K562 (cell line): ENCODE results near the gene SRM. TPM values are rescaled to one million over a fixed set of nuclear protein-coding genes. Genes with fewer than 3 reads are reported as not detected.

Experiments
- ATAC-seq: fragments of 200-7000 bp; cut with Tn5 transposase; 3 replicates; pipeline ENCODE4 v1.9.1; 2020; ENCODE audit warnings: moderate library complexity
- BruUV-seq: library from RNA; stranded (reverse); fragments of 400-500 nt; replicated peaks from 2 replicates; lab custom pipeline; 2021; lab: Mats Ljungman, UMichigan
- CTCF ChIA-PET: fragments of 300-600 bp; formaldehyde crosslinking; extraction: SDS; loops from one replicate; lab custom pipeline; 2021; ENCODE audit warnings: low intra/inter-chr PET ratio; lab: Yijun Ruan, JAX
- POLR2A ChIA-PET: fragments of 300-600, 350-650 bp; sonication (Branson Sonifier 250); formaldehyde crosslinking; extraction: SDS; loops from one replicate; lab custom pipeline; 2021; ENCODE audit warnings: antibody characterized with exemption, inconsistent platforms; lab: Yijun Ruan, JAX
- DNase-seq, 4 experiments: peaks; one replicate each; pipeline versions ENCODE4 v3.0.0 to v3.0.0-alpha.2; 2011 to 2018; ENCODE audit warnings: low spot score in 3 of 4, mixed read lengths in 3 of 4; ENCODE audit errors: extremely low read depth in 1 of 4
- FAIRE-seq: peaks from 2 replicates; lab custom pipeline; 2011; peaks lifted over from hg19 to GRCh38; lab: Jason Lieb, UNC
- H2AFZ ChIP-seq: 2 replicates; pipeline ENCODE4 v1.6.0; 2011; ENCODE audit warnings: low read depth, low read length, control low read depth, inconsistent platforms
- H3K27ac ChIP-seq: fragments of 200-600 bp; 3 replicates; pipeline ENCODE4 v1.8.0; 2011; ENCODE audit warnings: low read depth, mild to moderate bottlenecking, control low read depth, inconsistent platforms, low read length, moderate library complexity, mixed read lengths; ENCODE audit errors: extremely low read depth
- H3K27me3 ChIP-seq, 2 experiments: fragments of 300-600 bp in 1 of 2; 2 replicates in 1 of 2; 3 replicates in 1 of 2; pipeline versions ENCODE4 v1.6.0 to v1.8.0; 2011; ENCODE audit warnings: inconsistent platforms in 2 of 2, low read length in 2 of 2, mild to moderate bottlenecking in 1 of 2, mixed read lengths in 1 of 2, moderate library complexity in 1 of 2; ENCODE audit not compliant: control insufficient read depth in 2 of 2, insufficient read depth in 2 of 2
- H3K36me3 ChIP-seq: fragments of 300-600 bp; 3 replicates; pipeline ENCODE4 v1.8.0; 2011; ENCODE audit warnings: mild to moderate bottlenecking, low read length, inconsistent platforms; ENCODE audit not compliant: control insufficient read depth, insufficient read depth
- H3K4me1 ChIP-seq, 2 experiments: fragments of 200-600 bp in 1 of 2; replicated peaks in 1 of 2; 2 replicates in 1 of 2; 3 replicates in 1 of 2; pipeline versions ENCODE4 v1.5.1 to v1.8.0; 2011; ENCODE audit warnings: inconsistent platforms in 2 of 2, low read length in 2 of 2, mild to moderate bottlenecking in 1 of 2, mixed read lengths in 1 of 2, moderate library complexity in 1 of 2; ENCODE audit not compliant: control insufficient read depth in 2 of 2, insufficient read depth in 2 of 2
- H3K4me2 ChIP-seq: 2 replicates; pipeline ENCODE4 v1.6.1; 2011; ENCODE audit warnings: low read length, control low read depth, inconsistent platforms, mixed read lengths; ENCODE audit not compliant: insufficient read depth
- H3K4me3 ChIP-seq: fragments of 200-600 bp; sonication (generic), shearing (Covaris generic); 2 replicates; pipeline ENCODE4 v1.5.1; 2016; ENCODE audit warnings: control low read depth, inconsistent platforms
- H3K79me2 ChIP-seq: fragments of 200-600 bp; 3 replicates; pipeline ENCODE4 v1.8.0; 2011; ENCODE audit warnings: low read length, inconsistent platforms; ENCODE audit not compliant: control insufficient read depth, insufficient read depth
- H3K9ac ChIP-seq, 2 experiments: 2 replicates each; pipeline versions ENCODE4 v1.6.0 to v1.6.1; 2011; ENCODE audit warnings: low read depth in 2 of 2, low read length in 2 of 2, control low read depth in 1 of 2, inconsistent platforms in 1 of 2, mild to moderate bottlenecking in 1 of 2, mixed read lengths in 1 of 2; ENCODE audit not compliant: insufficient read depth in 1 of 2
- H3K9me1 ChIP-seq: one replicate; pipeline ENCODE4 v1.6.0; 2011; ENCODE audit warnings: inconsistent platforms, mild to moderate bottlenecking, low read length, moderate library complexity; ENCODE audit not compliant: control insufficient read depth, insufficient read depth
- H3K9me3 ChIP-seq: replicated peaks from 2 replicates; pipeline ENCODE4 v1.5.1; 2011; ENCODE audit warnings: low read depth, low read length, inconsistent platforms; ENCODE audit not compliant: control insufficient read depth, insufficient read depth
- H4K20me1 ChIP-seq: replicated peaks from 2 replicates; pipeline ENCODE4 v1.6.1; 2011; ENCODE audit warnings: low read length, inconsistent platforms, mixed read lengths; ENCODE audit not compliant: control insufficient read depth, insufficient read depth
- BHLHE40 ChIP-seq: IDR thresholded peaks from 2 replicates; pipeline ENCODE4 v1.6.1; 2011; ENCODE audit warnings: low read length, improper control_type of control experiment
- ELF1 ChIP-seq: fragments of 200-800 bp; sonication (Bioruptor generic); IDR thresholded peaks from 2 replicates; pipeline ENCODE4 v1.6.1; 2016; ENCODE audit warnings: missing genetic modification characterization, missing compliant biosample characterization
- HIVEP1 ChIP-seq: fragments of 250-450 bp; sonication (Bioruptor Pico); IDR thresholded peaks from 2 replicates; pipeline ENCODE4 v1.4.0; 2020; ENCODE audit warnings: mild to moderate bottlenecking
- ILF3 ChIP-seq: fragments of 450-650 bp; IDR thresholded peaks from 2 replicates; pipeline ENCODE4 v1.6.1; 2018; ENCODE audit warnings: antibody characterized with exemption, mild to moderate bottlenecking, moderate library complexity, borderline replicate concordance
- OTX1 ChIP-seq: fragments of 450-650 bp; formaldehyde crosslinking; IDR thresholded peaks from 2 replicates; pipeline ENCODE4 v1.4.0; 2022; ENCODE audit warnings: mild to moderate bottlenecking
- PML ChIP-seq: IDR thresholded peaks from 2 replicates; pipeline ENCODE4 v1.6.1; 2012; ENCODE audit warnings: low read length, inconsistent platforms
- POLR2B ChIP-seq: fragments of 450-650 bp; IDR thresholded peaks from 2 replicates; pipeline ENCODE4 v1.6.1; 2018; ENCODE audit warnings: low read depth; ENCODE audit not compliant: partially characterized antibody
- RHOXF2B ChIP-seq: fragments of 250-450 bp; sonication (Bioruptor Pico); conservative IDR thresholded peaks from 2 replicates; pipeline ENCODE4 v1.5.1; 2021
- SMAD2 ChIP-seq: fragments of 150-350 bp; IDR thresholded peaks from 2 replicates; pipeline ENCODE4 v1.6.1; 2014; ENCODE audit warnings: low read depth, mild to moderate bottlenecking, low read length
- SRSF9 ChIP-seq: fragments of 200-400 bp; formaldehyde crosslinking; IDR thresholded peaks from 2 replicates; pipeline ENCODE4 v1.6.1; 2017; ENCODE audit warnings: low read depth, low read length, borderline replicate concordance
- STAG1 ChIP-seq: sonication (generic); formaldehyde crosslinking; IDR thresholded peaks from 2 replicates; pipeline ENCODE4 v1.5.0; 2020; ENCODE audit warnings: missing genetic modification reagents, borderline replicate concordance
- SUPT5H ChIP-seq: fragments of 450-650 bp; IDR thresholded peaks from 2 replicates; pipeline ENCODE4 v1.6.1; 2016
- TSC22D4 ChIP-seq: fragments of 450-650 bp; IDR thresholded peaks from 2 replicates; pipeline ENCODE4 v1.6.1; 2016; ENCODE audit warnings: missing genetic modification characterization, missing biosample characterization, control low read depth
- ZKSCAN8 ChIP-seq: fragments of 200-800 bp; sonication (Bioruptor generic); IDR thresholded peaks from 2 replicates; pipeline ENCODE4 v1.6.1; 2016; ENCODE audit warnings: missing genetic modification characterization, missing compliant biosample characterization
- ZNF232 ChIP-seq: sonication (generic); formaldehyde crosslinking; IDR thresholded peaks from 2 replicates; pipeline ENCODE4 v1.8.0; 2022; ENCODE audit warnings: mild to moderate bottlenecking, missing genetic modification reagents
- whole genome bisulfite sequencing: fragments of 100-300 bp; shearing (Covaris generic); methylation state at CpG from one replicate; pipeline ENCODE4 v1.1.6; 2016; ENCODE audit warnings: low coverage, mixed read lengths; ENCODE audit not compliant: insufficient coverage; ENCODE audit errors: missing lambda C conversion rate; 5-methylcytosine and 5-hydroxymethylcytosine counted together
- in situ Hi-C: fragments of 300-500 bp; cut with MboI; formaldehyde crosslinking; loops from 4 replicates; pipeline ENCODE4 v1.15.0; 2018; ENCODE audit warnings: inconsistent platforms, mixed read lengths
- intact Hi-C: fragments of 100-400 bp; cut with micrococcal nuclease; formaldehyde crosslinking; loops from 2 replicates; pipeline ENCODE4 v1.14.2; 2022
- polyA plus RNA-seq, 8 experiments: library from polyadenylated mRNA; depleted of rRNA in 4 of 8; stranded (reverse) in 5 of 8; unstranded in 3 of 8; fragments of >200 nt; fragmentation: Nextera tagmentation in 2 of 8; fragmentation: Illumina TruSeq in 1 of 8; extraction: Ambion mirVana in 2 of 8; extraction: Trizol in 1 of 8; gene quantifications; 2 replicates each; pipeline versions ENCODE4 v1.2.1 to v1.2.3, GENCODE V29; 2011 to 2014; ENCODE audit warnings: inconsistent platforms in 1 of 8, missing spikeins in 1 of 8
- total RNA-seq, 7 experiments: library from RNA; depleted of rRNA in 6 of 7; stranded (reverse); fragments of >200 nt in 6 of 7; fragmentation: Illumina TruSeq in 2 of 7; extraction: Trizol in 2 of 7; gene quantifications; 2 replicates each; pipeline versions ENCODE4 v1.2.1 to v1.2.3, GENCODE V29; 2011 to 2021; ENCODE audit warnings: low replicate concordance in 1 of 7
- TF ChIP-seq, protein P1 (sequence below): fragments of 450-650 bp; IDR thresholded peaks from 2 replicates; pipeline ENCODE4 v1.7.1; 2018; ENCODE audit warnings: mild to moderate bottlenecking, low read depth; ENCODE audit not compliant: partially characterized antibody
- TF ChIP-seq, protein P2 (sequence below): fragments of 250-450 bp; sonication (Bioruptor Pico); IDR thresholded peaks from 2 replicates; pipeline ENCODE4 v1.5.0; 2021
- TF ChIP-seq, protein P3 (sequence below): fragments of 450-650 bp; formaldehyde crosslinking; conservative IDR thresholded peaks from 2 replicates; pipeline ENCODE4 v1.4.0; 2022; ENCODE audit warnings: mild to moderate bottlenecking, missing genetic modification characterization

SRM gene
- total and polyA plus RNA-seq, 9 of the 15 experiments (the other 6 are each of a cell fraction or from before 2014, with no cell fraction given): 23.9 to 373 (median 82.5) TPM

DNA sequence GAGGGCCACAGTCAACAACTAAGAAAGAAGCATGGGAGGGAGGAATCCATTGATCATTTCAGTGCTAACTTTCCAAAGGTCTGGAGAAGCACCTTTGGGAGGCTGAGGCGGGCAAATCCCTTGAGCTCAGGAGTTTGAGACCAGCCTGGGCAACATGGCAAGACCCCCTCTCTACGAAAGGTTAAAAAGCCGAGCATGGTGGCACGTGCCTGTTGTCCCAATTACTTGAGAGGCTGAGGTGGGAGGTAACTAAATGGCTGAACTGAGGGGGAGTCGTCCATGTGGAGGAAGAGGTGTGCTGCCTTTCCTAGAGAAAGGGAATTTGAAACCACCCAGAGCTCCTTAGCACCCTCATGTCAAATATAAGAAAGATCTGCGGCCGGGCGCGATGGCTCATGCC lies 29.0 kb downstream of the SRM start:
- Histone ChIP-seq H3K4me1 (no peaks in the 10 kb centered on the region), H3K9ac (no peak overlapping the region), H4K20me1 (no peaks in the 10 kb centered on the region), H3K4me2 (no peak overlapping the region), H3K27ac (no peak overlapping the region), H3K27me3 (peaks cover 8 to 17% of the 10 kb centered on the region in 2 experiments; a peak in 4 of 5 replicates), H3K36me3 (peaks cover 15% of the 10 kb centered on the region; the same call in 2 of the 3 replicates), H2AFZ (no peak overlapping the region), H3K9me1 (no peaks in the 10 kb centered on the region), H3K9me3 (no peaks in the 10 kb centered on the region), H3K4me3 (no peak overlapping the region)
- whole genome bisulfite sequencing: 69% methylated on average over 9 of the region's 9 CpGs
- BruUV-seq: no TSS peak
- in situ Hi-C loops: loop anchor here (5.0 kb wide), 1 partner anchor 606 kb away; no protein-coding TSS in a partner anchor
- DNase-seq (no peak), FAIRE-seq (no peak), ATAC-seq (no peak)
- intact Hi-C loops: loop anchor here (10.0 kb wide), 2 partner anchors 304 to 694 kb away; no protein-coding TSS in a partner anchor
- CTCF ChIA-PET: no interaction called here
- POLR2A ChIA-PET: interaction anchor here (0.6 to 2.6 kb wide), 3 partner anchors 9 to 170 kb away, joined by 4 to 17 read pairs (median 5); no protein-coding TSS in a partner anchor
- TF ChIP-seq ILF3 (peak; percentile 74; the same call in 1 of the 2 replicates), ZKSCAN8 (CRISPR knock-in tag) (no peak), PML (no peak), RHOXF2B (0 out of 2 replicates have a peak, but pooled peaks have one; percentile 17), SUPT5H (peak; percentile 58), SRSF9 (no peak), OTX1 (0 out of 2 replicates have a peak, but pooled peaks have one; percentile 15), STAG1 (CRISPR knock-in tag) (no peak), ELF1 (tag) (no peak), HIVEP1 (CRISPR knock-in tag) (no peak), POLR2B (peak; percentile 59), BHLHE40 (peak; percentile 47; the same call in 1 of the 2 replicates), ZNF232 (CRISPR knock-in tag) (0 out of 2 replicates have a peak, but pooled peaks have one; percentile 35), SMAD2 (no peak), TSC22D4 (tag) (no peak)
- TF ChIP-seq, protein P1, sequence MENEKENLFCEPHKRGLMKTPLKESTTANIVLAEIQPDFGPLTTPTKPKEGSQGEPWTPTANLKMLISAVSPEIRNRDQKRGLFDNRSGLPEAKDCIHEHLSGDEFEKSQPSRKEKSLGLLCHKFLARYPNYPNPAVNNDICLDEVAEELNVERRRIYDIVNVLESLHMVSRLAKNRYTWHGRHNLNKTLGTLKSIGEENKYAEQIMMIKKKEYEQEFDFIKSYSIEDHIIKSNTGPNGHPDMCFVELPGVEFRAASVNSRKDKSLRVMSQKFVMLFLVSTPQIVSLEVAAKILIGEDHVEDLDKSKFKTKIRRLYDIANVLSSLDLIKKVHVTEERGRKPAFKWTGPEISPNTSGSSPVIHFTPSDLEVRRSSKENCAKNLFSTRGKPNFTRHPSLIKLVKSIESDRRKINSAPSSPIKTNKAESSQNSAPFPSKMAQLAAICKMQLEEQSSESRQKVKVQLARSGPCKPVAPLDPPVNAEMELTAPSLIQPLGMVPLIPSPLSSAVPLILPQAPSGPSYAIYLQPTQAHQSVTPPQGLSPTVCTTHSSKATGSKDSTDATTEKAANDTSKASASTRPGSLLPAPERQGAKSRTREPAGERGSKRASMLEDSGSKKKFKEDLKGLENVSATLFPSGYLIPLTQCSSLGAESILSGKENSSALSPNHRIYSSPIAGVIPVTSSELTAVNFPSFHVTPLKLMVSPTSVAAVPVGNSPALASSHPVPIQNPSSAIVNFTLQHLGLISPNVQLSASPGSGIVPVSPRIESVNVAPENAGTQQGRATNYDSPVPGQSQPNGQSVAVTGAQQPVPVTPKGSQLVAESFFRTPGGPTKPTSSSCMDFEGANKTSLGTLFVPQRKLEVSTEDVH: peak; percentile 27
- TF ChIP-seq, protein P2, sequence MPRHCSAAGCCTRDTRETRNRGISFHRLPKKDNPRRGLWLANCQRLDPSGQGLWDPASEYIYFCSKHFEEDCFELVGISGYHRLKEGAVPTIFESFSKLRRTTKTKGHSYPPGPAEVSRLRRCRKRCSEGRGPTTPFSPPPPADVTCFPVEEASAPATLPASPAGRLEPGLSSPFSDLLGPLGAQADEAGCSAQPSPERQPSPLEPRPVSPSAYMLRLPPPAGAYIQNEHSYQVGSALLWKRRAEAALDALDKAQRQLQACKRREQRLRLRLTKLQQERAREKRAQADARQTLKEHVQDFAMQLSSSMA (CRISPR knock-in tag): 0 out of 2 replicates have a peak, but pooled peaks have one; percentile 13
- TF ChIP-seq, protein P3, sequence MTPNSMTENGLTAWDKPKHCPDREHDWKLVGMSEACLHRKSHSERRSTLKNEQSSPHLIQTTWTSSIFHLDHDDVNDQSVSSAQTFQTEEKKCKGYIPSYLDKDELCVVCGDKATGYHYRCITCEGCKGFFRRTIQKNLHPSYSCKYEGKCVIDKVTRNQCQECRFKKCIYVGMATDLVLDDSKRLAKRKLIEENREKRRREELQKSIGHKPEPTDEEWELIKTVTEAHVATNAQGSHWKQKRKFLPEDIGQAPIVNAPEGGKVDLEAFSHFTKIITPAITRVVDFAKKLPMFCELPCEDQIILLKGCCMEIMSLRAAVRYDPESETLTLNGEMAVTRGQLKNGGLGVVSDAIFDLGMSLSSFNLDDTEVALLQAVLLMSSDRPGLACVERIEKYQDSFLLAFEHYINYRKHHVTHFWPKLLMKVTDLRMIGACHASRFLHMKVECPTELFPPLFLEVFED (CRISPR knock-in tag): peak; percentile 47; the same call in 1 of the 2 replicates
- TF ChIP-seq, all 486 proteins: peak for 10
- H3K79me2 ChIP-seq: no peaks in the 10 kb centered on the region
